NCI-H1048 (cell line): ENCODE results near the gene POLA2.

Experiments used
- DNase-seq: peaks from one replicate; lab custom pipeline; 2025; lab: John Stamatoyannopoulos, UW

POLA2 gene

GRCh38 chr11:65307298-65308229 is 45.8 kb downstream of the POLA2 start:
- no peak for DNase-seq

GRCh38 chr11:65308281-65308891 is 46.6 kb downstream of the POLA2 start:
- no peak for DNase-seq

GRCh38 chr11:65309006-65309405 is 47.2 kb downstream of the POLA2 start:
- no peak for DNase-seq

GRCh38 chr11:65310215-65310614 is 48.5 kb downstream of the POLA2 start:
- DNase-seq: no peak

DNA sequence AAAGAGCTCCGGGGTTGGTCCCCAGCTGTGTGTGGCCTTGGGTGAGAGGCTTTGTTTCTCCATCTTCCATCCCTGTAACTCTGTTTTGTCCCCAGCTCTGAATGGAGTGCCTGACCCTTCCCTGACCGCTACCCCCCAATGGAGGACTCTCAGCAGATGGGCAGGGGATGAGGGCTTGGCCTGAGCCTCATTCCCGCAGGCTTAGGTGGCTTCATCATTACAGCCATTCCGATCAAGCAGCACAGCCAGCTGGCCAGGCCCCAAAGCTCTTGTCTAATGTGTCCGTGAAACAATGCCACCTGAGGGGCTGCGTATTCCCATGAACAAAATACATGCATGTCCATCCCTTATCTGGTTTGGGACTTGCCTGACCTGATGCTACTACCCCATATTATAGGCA is 49.0 kb downstream of the POLA2 start:
- DNase-seq: no peak

GRCh38 chr11:65311170-65311678 is 49.5 kb downstream of the POLA2 start:
- DNase-seq: no peak

DNA sequence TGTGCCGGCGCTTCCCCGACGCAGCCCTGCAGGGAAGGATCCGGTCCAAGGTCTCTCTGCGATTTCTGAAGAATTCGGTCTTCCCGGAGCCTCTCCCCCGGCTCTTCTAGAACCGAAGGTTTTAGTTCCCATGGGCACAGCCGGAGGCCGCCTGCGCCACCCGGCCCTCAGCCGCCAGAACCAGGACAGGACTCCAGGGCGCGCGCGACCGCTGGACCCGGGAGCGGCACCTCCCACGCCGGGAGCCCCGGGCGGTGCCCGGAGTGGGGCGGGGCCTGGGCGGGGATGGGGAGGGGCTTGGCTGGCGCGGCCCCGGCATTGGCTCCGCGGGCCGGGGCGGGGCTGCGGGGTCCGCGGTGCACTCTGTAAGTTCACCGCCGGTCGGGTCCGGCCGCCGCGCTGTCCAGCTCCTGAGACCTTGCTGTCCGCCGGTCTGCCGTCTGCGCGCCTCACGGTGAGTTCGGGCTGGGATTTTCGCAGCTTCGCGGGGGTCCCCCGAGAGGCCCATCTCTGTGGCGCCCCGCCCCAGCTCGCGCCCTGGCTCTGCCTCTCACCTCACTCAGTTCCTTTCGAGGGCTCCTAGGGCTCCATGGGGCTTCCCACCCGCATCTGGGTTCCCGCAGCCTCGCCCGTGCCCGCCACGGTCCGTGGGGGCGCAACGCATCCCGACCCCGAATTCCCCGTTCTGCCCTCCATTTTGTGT is 52.9 kb downstream of the POLA2 start, which contains the start of gene CDC42EP2:
Gene CDC42EP2 (plus strand): TSS at position 366 of the 703 bp plus-strand sequence. CDS start 6,033 bp downstream, outside the sequence.
- DNase-seq: no peak

DNA sequence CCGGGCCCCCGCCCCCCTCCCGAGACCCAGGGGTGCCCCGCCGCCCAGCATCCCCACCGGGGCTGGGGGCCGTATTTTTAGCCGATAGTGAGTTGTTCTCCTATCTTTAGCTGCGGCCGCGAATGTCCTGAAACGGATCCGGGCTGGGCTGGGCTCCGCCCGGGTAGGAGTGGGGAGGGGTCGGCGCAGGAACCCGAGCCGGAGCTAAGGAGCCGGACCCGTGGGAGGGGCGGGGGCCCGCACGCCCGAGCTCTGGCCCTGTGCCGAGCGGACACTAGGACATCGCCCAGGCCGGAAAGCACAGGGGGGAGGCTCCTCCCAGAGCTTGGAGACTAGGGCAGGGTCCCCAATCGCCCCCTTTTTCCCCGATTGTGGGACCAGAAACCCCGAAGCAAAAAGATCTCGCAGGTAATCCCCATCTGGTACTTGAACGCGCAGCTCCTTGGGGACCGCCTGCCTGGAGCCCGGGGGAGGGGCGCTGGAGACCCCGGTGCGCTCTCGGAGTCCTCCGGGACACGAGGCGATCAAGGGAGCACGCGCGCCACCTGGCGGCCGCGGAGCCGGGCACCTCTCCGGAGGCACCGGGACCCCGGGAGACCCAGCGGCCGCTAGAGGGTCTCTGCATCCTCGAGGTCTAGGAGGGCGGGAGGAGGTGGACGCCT is 53.6 kb downstream of the POLA2 start:
- peak; percentile 39 for DNase-seq

GRCh38 chr11:65315866-65316226 is 54.1 kb downstream of the POLA2 start:
- no peak for DNase-seq

- no peak for DNase-seq
Measured at GRCh38 chr11:65316227-65317024, 54.7 kb downstream of the POLA2 start.

- no peak for DNase-seq
Measured at GRCh38 chr11:65317025-65317786, 55.4 kb downstream of the POLA2 start.

DNA sequence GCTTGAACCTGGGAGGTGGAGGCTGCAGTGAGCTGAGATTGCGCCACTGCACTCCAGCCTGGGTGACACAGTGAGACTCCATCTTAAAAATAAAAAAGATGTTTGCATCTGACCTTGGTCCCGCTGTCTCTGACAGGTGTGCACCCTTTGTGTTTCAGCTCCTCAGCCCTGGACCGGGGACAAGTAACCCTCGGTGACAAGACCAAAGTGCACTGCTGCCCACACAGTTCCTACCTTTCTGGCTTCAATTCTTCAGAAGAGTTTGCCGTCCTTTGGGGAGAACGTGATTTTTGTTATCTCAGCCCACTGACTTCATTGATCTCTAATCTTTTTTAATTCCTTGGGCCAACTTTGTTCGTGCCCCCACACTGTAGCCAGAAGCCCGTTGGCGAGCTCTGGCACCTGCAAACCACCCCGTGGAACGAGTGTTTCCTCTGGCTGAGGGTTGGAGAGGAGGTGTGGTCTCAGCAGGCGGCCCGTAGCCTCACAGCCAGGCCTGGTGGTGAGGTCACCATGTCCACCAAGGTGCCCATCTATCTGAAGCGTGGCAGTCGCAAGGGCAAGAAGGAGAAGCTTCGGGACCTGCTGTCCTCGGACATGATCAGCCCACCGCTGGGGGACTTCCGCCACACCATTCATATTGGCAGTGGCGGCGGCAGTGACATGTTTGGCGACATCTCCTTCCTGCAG is 58.8 kb downstream of the POLA2 start:
- DNase-seq: no peak

GRCh38 chr11:65321076-65321475 is 59.3 kb downstream of the POLA2 start:
- DNase-seq: no peak

- no peak for DNase-seq
Measured at GRCh38 chr11:65321828-65322485, 60.2 kb downstream of the POLA2 start.

- DNase-seq: no peak
Measured at GRCh38 chr11:65323813-65324212, 62.1 kb downstream of the POLA2 start.

DNA sequence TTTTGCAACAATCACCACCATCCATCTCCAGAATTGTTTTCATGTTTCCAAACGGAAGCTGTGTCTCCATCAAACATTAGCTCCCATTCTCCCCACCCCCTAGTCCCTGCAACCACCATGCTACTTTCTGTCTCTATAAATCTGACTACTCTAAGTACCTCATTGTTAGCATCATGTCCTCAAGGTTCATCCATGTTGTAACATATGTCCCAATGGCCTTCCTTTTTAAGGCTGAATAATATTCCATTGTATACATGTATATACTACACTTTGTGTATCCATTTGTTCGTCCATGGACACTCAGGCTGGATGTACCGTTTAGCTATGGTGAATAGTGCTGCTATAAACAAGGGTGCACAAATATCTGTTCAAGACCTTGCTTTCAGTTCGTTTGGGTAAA is 63.7 kb downstream of the POLA2 start:
- no peak for DNase-seq

DNA sequence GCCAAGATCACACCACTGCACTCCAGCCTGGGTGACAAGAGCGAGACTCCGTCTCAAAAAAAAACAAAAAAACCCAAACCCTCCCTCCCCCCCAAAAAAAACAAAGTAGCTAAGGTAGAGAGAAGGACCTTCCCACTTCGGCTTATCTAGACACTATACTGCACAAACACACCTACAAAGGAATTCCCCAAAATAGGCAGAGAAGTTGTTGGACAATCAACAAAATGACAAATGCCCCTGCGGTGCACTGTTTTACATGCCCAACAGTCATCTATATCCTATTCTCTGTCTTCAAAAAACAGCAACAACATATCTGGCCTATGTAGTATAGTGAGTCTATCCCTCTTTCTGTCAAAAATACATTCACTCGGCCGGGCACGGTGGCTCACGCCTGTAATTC is 65.3 kb downstream of the POLA2 start:
- DNase-seq: no peak

DNA sequence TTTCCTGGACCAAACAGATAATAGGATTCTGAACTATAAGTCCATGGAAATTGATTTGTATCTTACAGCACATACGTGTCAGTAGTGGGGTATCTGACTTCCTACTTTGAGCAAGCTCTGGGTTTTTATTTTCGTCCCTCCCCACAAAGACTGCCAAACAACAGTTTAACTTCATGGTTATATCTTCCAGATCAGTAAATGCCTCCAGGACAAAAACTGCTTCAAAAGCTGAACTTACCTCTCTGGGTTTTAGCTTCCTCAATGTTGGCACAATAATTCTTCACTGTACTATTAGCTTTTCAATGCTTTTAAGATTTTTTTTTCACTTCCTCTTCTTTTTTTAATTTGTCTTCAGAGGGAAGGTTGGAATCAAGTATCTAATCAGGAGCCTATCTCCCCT is 67.7 kb downstream of the POLA2 start:
- DNase-seq: no peak

DNA sequence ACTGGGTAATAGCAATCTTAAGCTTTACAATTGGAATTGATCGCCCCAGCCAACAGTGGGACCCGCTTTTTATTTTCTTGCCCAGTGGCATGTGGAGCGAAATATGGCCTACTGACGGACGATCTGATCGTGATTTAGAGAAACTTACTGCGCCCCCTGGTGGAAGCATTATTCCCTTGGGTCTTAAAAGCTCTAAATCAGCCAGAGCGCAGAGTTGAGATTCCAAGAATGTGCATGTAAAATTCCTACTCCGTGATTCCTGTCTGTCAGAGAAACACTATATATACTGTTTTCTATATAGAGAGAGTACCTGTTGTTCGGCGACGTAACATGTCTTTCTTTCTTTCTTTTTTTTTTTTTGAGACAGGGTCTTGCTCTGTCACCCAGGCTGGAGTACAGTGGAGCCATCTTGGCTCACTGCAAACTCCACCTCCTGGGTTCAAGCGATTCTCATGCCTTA is 68.2 kb downstream of the POLA2 start:
- peak; percentile 70 for DNase-seq
